ENCODE data around the gene CLDN20.
A peak's percentile ranks its signal among the peaks of the same experiment; 100 is the strongest.
"Not testable (repeated sequence)": the region's sequence is repeated elsewhere in the genome, so short reads cannot be mapped to it uniquely, and the experiment has no call there.

CLDN20 gene

GRCh38 chr6:155311086-155311485, 47.3 kb downstream of the CLDN20 start:
- TF ChIP-seq ZFX (IDR thresholded peaks at IDR 0.05) (no peak), CTCF (conservative IDR thresholded peaks at IDR 0.05) (no peak)
- no peak overlapping the region for H3K27ac ChIP-seq

- TF ChIP-seq CTCF (conservative IDR thresholded peaks at IDR 0.05) (no peak), ZFX (IDR thresholded peaks at IDR 0.05) (no peak)
- H3K27ac ChIP-seq = no peak overlapping the region
Measured at GRCh38 chr6:155311583-155311982, 47.8 kb downstream of the CLDN20 start.

- H3K27ac ChIP-seq = not testable (repeated sequence)
Measured at GRCh38 chr6:155312950-155313349, 49.1 kb downstream of the CLDN20 start.

GRCh38 chr6:155313602-155314091, 49.8 kb downstream of the CLDN20 start:
- TF ChIP-seq ZFX (IDR thresholded peaks at IDR 0.05) = no peak
- no peak for TF ChIP-seq CTCF (conservative IDR thresholded peaks at IDR 0.05)

GRCh38 chr6:155314092-155314772, 50.4 kb downstream of the CLDN20 start, which contains the start of gene TFB1M:
TSS of gene TFB1M (minus strand) at chr6:155314484. CDS start at chr6:155314428, 56 bp downstream.
- TF ChIP-seq CTCF (conservative IDR thresholded peaks at IDR 0.05) (no peak), ZFX (IDR thresholded peaks at IDR 0.05) (no peak)
- H3K27ac ChIP-seq = peak within 1 kb of the TSS; percentile 93

More at GRCh38 chr6:155313602-155314091, 49.8 kb downstream of the CLDN20 start:
- peak overlapping the region; percentile 93 for H3K27ac ChIP-seq

GRCh38 chr6:155314773-155315515, 51.1 kb downstream of the CLDN20 start:
- TF ChIP-seq ZFX (IDR thresholded peaks at IDR 0.05) (no peak), CTCF (conservative IDR thresholded peaks at IDR 0.05) (no peak)
- H3K27ac ChIP-seq = peak overlapping the region; percentile 93

- no peak overlapping the region for H3K27ac ChIP-seq
Measured at GRCh38 chr6:155315516-155315871, 51.7 kb downstream of the CLDN20 start.

More at GRCh38 chr6:155315516-155315871, 51.7 kb downstream of the CLDN20 start:
- TF ChIP-seq CTCF (conservative IDR thresholded peaks at IDR 0.05) (no peak), ZFX (IDR thresholded peaks at IDR 0.05) (no peak)
